ENCODE data around the gene YEATS2.
"Not testable (repeated sequence)": the region's sequence is repeated elsewhere in the genome, so short reads cannot be mapped to it uniquely, and the experiment has no call there.

Gene YEATS2

GRCh38 chr3:183718012-183718411 is 20.4 kb downstream of the YEATS2 start:
- DNase-seq = no peak

GRCh38 chr3:183725387-183725786 is 27.8 kb downstream of the YEATS2 start:
- DNase-seq = no peak

- DNase-seq = no peak
Observed at GRCh38 chr3:183728204-183728603, 30.6 kb downstream of the YEATS2 start.

- no peak for DNase-seq
Observed at GRCh38 chr3:183730361-183730760, 32.8 kb downstream of the YEATS2 start.

GRCh38 chr3:183731611-183732010 is 34.0 kb downstream of the YEATS2 start:
- no peak for DNase-seq

GRCh38 chr3:183733553-183733952 is 36.0 kb downstream of the YEATS2 start:
- no peak for DNase-seq

GRCh38 chr3:183734750-183735494 is 37.3 kb downstream of the YEATS2 start:
- no peak for DNase-seq

- no peak for DNase-seq
Observed at GRCh38 chr3:183737116-183737515, 39.5 kb downstream of the YEATS2 start.

- not testable (repeated sequence) for DNase-seq
Observed at GRCh38 chr3:183740154-183740553, 42.6 kb downstream of the YEATS2 start.

- no peak for DNase-seq
Observed at GRCh38 chr3:183743231-183743630, 45.6 kb downstream of the YEATS2 start.

- DNase-seq = no peak
Observed at GRCh38 chr3:183745300-183746098, 47.9 kb downstream of the YEATS2 start.

- DNase-seq = no peak
Observed at GRCh38 chr3:183754052-183754451, 56.5 kb downstream of the YEATS2 start.

GRCh38 chr3:183762304-183762703 is 64.7 kb downstream of the YEATS2 start:
- DNase-seq = no peak

- DNase-seq = no peak
Observed at GRCh38 chr3:183764847-183765731, 67.5 kb downstream of the YEATS2 start.

GRCh38 chr3:183766107-183766506 is 68.5 kb downstream of the YEATS2 start:
- no peak for DNase-seq

- peak; percentile 24 to 48 for DNase-seq
Observed at GRCh38 chr3:183766745-183767606, 69.4 kb downstream of the YEATS2 start.

- DNase-seq = no peak
Observed at GRCh38 chr3:183768114-183768513, 70.5 kb downstream of the YEATS2 start.

GRCh38 chr3:183769453-183769852 is 71.9 kb downstream of the YEATS2 start:
- no peak for DNase-seq

GRCh38 chr3:183774631-183775030 is 77.0 kb downstream of the YEATS2 start:
- DNase-seq = no peak

GRCh38 chr3:183775781-183776180 is 78.2 kb downstream of the YEATS2 start:
- DNase-seq = no peak

GRCh38 chr3:183776451-183776850 is 78.9 kb downstream of the YEATS2 start:
- DNase-seq = not testable (repeated sequence)

GRCh38 chr3:183777016-183777618 is 79.5 kb downstream of the YEATS2 start:
- no peak for DNase-seq
